ENCODE data around the gene KRT33A. TPM values are rescaled to one million over a fixed set of nuclear protein-coding genes. Genes with fewer than 3 reads are reported as not detected.

The KRT33A gene
- total RNA-seq, 1 experiment from 2014 or later = not detected

GRCh38 chr17:41334385-41335305 lies 16.0 kb downstream of the KRT33A start:
- H3K27ac Mint-ChIP-seq = no peak overlapping the region
- no peaks in the 10 kb centered on the region; a peak in 1 of 7 replicates for H3K36me3 Mint-ChIP-seq (ENCODE audit: insufficient read depth in 1 of 3, low read depth in 3 of 3)
- H2AFZ ChIP-seq (ENCODE audit: low read length) = no peak overlapping the region
- H4K8ac ChIP-seq (replicated peaks; ENCODE audit: insufficient read length, low read depth, low read length) = no peak overlapping the region
- H3K23ac ChIP-seq (ENCODE audit: insufficient read length, low read depth, low read length) = no peak overlapping the region
- H3T11ph ChIP-seq (ENCODE audit: low read length) = no peak overlapping the region
- no peak overlapping the region for H2BK12ac ChIP-seq (ENCODE audit: insufficient read length, low read depth, low read length)
- H3K9ac ChIP-seq (ENCODE audit: extremely low read depth, insufficient read length, low read length) = no peak overlapping the region
- H3K18ac ChIP-seq (ENCODE audit: insufficient read length, low read depth, low read length) = no peak overlapping the region
- DNase-seq = no peak
- no peak overlapping the region for H3K27ac ChIP-seq (ENCODE audit: insufficient read length, low read depth, low read length)
- H3K56ac ChIP-seq (ENCODE audit: insufficient read length, low read depth, low read length) = no peak overlapping the region
- peaks cover 0 to 9% of the 10 kb centered on the region in 2 experiments; a peak in 3 of 4 replicates for H3K4me1 Mint-ChIP-seq
- no peaks in the 10 kb centered on the region for H3K23me2 ChIP-seq (ENCODE audit: insufficient read length, low read depth, low read length, poor library complexity, severe bottlenecking)
- no peak overlapping the region for H2BK15ac ChIP-seq (ENCODE audit: low read depth, low read length)
- WGBS (ENCODE audit: extremely low coverage, insufficient read length, low lambda C conversion rate) = no CpG with 5 or more reads among the region's 6 CpGs
- no peak overlapping the region for H2BK20ac ChIP-seq (ENCODE audit: low read depth, low read length, poor library complexity, severe bottlenecking)
- H3K27me3 Mint-ChIP-seq (ENCODE audit: low read depth) = peaks cover 5% of the 10 kb centered on the region
- no peaks in the 10 kb centered on the region for H3K4me1 ChIP-seq (ENCODE audit: insufficient read depth, low read length)
- TF ChIP-seq CTCF (conservative IDR thresholded peaks at IDR 0.05) = no peak
- H4K91ac ChIP-seq (ENCODE audit: insufficient read length, low read depth, low read length) = no peak overlapping the region
- no peaks in the 10 kb centered on the region; a peak in 2 of 5 replicates for H3K9me3 Mint-ChIP-seq
- no peaks in the 10 kb centered on the region for H3K9me3 ChIP-seq (ENCODE audit: control insufficient read depth, low read depth, low read length)
- H4K20me1 ChIP-seq (ENCODE audit: control insufficient read depth, insufficient read depth, insufficient read length) = no peaks in the 10 kb centered on the region
- H3K4ac ChIP-seq (ENCODE audit: low read depth, low read length) = no peak overlapping the region
- no peak overlapping the region for H4K5ac ChIP-seq (ENCODE audit: insufficient read length, low read depth, low read length)
- H3K4me2 ChIP-seq (ENCODE audit: insufficient read depth, insufficient read length, low read length) = no peak overlapping the region
- no peak overlapping the region for H3K14ac ChIP-seq (ENCODE audit: insufficient read depth, low read length)
- no peak overlapping the region for H2AK5ac ChIP-seq (ENCODE audit: insufficient read length, low read length)
- no peak overlapping the region for H2BK5ac ChIP-seq (ENCODE audit: insufficient read length, low read length)
- no peak overlapping the region for H3K4me3 Mint-ChIP-seq
- H3K27me3 ChIP-seq (ENCODE audit: insufficient read depth, low read length) = no peaks in the 10 kb centered on the region
- H3K79me1 ChIP-seq (ENCODE audit: insufficient read depth, low read depth, low read length, poor library complexity, severe bottlenecking) = no peaks in the 10 kb centered on the region
- H2BK120ac ChIP-seq (ENCODE audit: low read depth, low read length, poor library complexity, severe bottlenecking) = no peak overlapping the region
- H3K79me2 ChIP-seq (ENCODE audit: insufficient read depth, low read length) = no peaks in the 10 kb centered on the region
